ENCODE measurements around the gene SGMS1.

DNA sequence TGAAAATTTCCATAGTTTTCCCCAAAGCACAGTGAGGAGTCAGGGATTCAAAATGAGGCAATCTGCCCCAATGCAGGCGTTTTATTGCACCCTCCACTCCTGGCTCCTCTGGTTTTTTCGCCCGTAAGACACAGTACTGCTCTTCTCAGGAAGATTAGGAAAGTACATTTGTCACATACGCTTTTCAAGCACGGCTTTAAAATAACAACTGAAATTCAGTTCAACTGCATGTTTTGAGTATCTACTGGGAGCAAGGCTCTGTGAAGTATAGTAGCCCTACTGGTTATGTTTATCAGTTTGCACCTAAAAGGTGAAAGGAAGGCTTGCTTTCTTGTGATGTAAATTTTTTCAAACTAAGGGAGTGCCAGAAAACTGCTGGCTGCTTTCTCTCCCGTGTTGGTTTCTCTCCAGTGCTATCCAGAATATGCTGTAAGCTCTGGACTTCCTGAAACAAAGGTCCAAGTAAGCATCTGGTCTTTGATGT, 1.9 kb upstream of the SGMS1 start:
- TF ChIP-seq, protein P1, sequence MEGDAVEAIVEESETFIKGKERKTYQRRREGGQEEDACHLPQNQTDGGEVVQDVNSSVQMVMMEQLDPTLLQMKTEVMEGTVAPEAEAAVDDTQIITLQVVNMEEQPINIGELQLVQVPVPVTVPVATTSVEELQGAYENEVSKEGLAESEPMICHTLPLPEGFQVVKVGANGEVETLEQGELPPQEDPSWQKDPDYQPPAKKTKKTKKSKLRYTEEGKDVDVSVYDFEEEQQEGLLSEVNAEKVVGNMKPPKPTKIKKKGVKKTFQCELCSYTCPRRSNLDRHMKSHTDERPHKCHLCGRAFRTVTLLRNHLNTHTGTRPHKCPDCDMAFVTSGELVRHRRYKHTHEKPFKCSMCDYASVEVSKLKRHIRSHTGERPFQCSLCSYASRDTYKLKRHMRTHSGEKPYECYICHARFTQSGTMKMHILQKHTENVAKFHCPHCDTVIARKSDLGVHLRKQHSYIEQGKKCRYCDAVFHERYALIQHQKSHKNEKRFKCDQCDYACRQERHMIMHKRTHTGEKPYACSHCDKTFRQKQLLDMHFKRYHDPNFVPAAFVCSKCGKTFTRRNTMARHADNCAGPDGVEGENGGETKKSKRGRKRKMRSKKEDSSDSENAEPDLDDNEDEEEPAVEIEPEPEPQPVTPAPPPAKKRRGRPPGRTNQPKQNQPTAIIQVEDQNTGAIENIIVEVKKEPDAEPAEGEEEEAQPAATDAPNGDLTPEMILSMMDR (optimal IDR thresholded peaks at IDR 0.05 in 1 of 3, IDR thresholded peaks at IDR 0.05 in 1 of 3, conservative IDR thresholded peaks at IDR 0.05 in 1 of 3; ENCODE audit: extremely low read depth in 1 of 3, insufficient read depth in 2 of 3, low read length in 3 of 3) = no peak
- no peak for TF ChIP-seq EZH2 (IDR thresholded peaks at IDR 0.05; ENCODE audit: low read length)
